ENCODE results near the gene SPANXA2.
"Not testable (repeated sequence)": the region's sequence is repeated elsewhere in the genome, so short reads cannot be mapped to it uniquely, and the experiment has no call there.

Gene SPANXA2, protein sequence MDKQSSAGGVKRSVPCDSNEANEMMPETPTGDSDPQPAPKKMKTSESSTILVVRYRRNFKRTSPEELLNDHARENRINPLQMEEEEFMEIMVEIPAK

DNA sequence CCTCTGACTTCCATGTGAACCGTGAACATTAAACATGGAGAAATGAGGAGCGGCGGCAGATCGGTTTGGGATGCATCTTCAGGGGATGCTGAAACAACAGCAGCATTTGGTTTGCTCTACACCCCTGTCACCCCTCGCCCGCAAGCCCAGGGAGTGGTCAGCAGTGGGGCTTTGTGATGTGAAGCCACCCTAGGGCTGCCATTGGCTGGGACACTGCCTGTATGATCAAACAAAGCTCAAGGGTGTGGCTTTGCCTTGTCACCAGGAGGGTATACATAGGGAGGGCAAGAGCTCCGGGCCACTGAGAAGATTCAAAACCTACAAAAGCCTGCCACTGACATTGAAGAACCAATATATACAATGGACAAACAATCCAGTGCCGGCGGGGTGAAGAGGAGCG, at the start of gene SPANXA2:
SPANXA2 (plus strand) TSS at position 301 of the 400 bp plus-strand sequence; CDS start at position 361, 60 bp downstream.
- not testable (repeated sequence) for H3K9ac ChIP-seq, H3K27ac ChIP-seq, H3K27me3 ChIP-seq, H3K4me3 ChIP-seq, H3K9me3 ChIP-seq, H3K4me1 ChIP-seq, H3K4me2 ChIP-seq, H3K36me3 ChIP-seq, H4K20me1 ChIP-seq

DNA sequence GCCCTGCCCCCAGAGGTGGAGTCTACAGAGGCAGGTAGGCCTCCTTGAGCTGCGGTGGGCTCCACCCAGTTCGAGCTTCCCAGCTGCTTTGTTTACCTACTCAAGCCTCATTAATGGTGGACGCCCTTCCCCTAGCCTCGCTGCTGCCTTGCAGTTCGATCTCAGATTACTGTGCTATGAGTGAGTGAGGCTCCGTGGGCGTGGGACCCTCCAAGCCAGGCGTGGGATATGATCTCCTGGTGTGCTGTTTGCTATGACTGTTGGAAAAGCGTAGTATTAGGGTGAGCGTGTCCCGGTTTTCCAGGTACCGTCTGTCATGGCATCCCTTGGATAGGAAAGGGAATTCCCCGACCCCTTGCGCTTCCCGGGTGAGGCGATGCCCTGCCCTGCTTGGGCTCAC, 47.0 kb upstream of the SPANXA2 start:
- not testable (repeated sequence) for H3K4me3 ChIP-seq, H3K27ac ChIP-seq, H3K4me1 ChIP-seq, H4K20me1 ChIP-seq, H3K36me3 ChIP-seq, H3K4me2 ChIP-seq, H3K9ac ChIP-seq, H3K27me3 ChIP-seq, H3K9me3 ChIP-seq

DNA sequence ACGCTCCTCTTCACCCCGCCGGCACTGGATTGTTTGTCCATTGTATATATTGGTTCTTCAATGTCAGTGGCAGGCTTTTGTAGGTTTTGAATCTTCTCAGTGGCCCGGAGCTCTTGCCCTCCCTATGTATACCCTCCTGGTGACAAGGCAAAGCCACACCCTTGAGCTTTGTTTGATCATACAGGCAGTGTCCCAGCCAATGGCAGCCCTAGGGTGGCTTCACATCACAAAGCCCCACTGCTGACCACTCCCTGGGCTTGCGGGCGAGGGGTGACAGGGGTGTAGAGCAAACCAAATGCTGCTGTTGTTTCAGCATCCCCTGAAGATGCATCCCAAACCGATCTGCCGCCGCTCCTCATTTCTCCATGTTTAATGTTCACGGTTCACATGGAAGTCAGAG, 4.9 kb upstream of the SPANXA2 start, which contains the start of gene SPANXA1:
SPANXA1 (minus strand) TSS at position 101 of the 400 bp plus-strand sequence; CDS start at position 41, 60 bp downstream.
- not testable (repeated sequence) for H3K4me3 ChIP-seq, H3K27ac ChIP-seq, H4K20me1 ChIP-seq, H3K4me1 ChIP-seq, H3K36me3 ChIP-seq, H3K9me3 ChIP-seq, H3K9ac ChIP-seq, H3K27me3 ChIP-seq, H3K4me2 ChIP-seq

DNA sequence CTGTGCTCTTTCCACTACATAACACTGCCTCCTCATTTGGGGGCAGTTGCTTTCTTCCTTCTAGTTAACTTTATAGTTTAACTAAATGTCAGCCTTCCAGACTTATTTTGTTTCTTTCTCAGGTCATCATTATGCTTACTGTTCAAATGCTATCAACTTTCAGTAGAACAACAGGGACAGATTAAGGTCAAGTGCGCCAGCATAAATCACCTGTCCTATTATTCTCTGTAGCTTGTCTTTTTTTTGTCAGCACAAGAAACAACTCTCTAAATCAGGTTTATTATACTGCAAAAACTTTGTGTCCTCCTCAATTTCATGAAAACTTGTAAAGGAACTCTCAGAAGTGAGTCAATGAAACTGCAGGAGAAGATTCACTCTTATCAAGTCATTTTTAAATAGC, 19.6 kb downstream of the SPANXA2 start:
- H3K9ac ChIP-seq = no peak overlapping the region
- TF ChIP-seq Cebpa-rat (IDR thresholded peaks at IDR 0.05) = no peak
- no peaks in the 10 kb centered on the region for H3K9me3 ChIP-seq
- H3K36me3 ChIP-seq = no peaks in the 10 kb centered on the region
- H3K27me3 ChIP-seq = peaks cover 87% of the 10 kb centered on the region
- H4K20me1 ChIP-seq = no peaks in the 10 kb centered on the region
- no peaks in the 10 kb centered on the region for H3K4me1 ChIP-seq
- H3K4me2 ChIP-seq = no peak overlapping the region
- H3K27ac ChIP-seq = no peak overlapping the region
- no peak overlapping the region for H3K4me3 ChIP-seq

DNA sequence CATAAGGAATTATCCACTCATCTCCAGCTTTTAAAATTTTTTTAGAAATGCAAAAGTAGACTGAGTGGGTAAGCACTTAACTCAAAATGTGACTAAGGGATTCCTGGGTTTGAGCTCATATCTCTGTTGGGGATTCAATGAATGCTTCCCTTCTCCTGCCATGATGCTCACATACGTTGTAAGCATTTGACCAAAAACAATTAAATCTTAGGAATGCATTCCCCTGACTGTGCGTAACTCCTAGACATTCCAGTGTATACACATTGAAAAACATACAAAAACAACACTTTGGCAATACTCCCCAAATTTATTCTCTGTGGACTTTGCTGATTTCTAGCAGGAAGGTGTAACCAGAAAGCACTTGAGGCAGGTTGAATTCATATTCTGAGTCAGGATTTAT, 29.8 kb downstream of the SPANXA2 start:
- no peak overlapping the region for H3K4me2 ChIP-seq
- peaks cover 84% of the 10 kb centered on the region for H3K27me3 ChIP-seq
- no peak for TF ChIP-seq Cebpa-rat (IDR thresholded peaks at IDR 0.05)
- no peaks in the 10 kb centered on the region for H3K36me3 ChIP-seq
- no peak overlapping the region for H3K27ac ChIP-seq
- H3K9ac ChIP-seq = no peak overlapping the region
- no peaks in the 10 kb centered on the region for H3K4me1 ChIP-seq
- no peak overlapping the region for H3K4me3 ChIP-seq
- no peaks in the 10 kb centered on the region for H4K20me1 ChIP-seq
- H3K9me3 ChIP-seq = no peaks in the 10 kb centered on the region

DNA sequence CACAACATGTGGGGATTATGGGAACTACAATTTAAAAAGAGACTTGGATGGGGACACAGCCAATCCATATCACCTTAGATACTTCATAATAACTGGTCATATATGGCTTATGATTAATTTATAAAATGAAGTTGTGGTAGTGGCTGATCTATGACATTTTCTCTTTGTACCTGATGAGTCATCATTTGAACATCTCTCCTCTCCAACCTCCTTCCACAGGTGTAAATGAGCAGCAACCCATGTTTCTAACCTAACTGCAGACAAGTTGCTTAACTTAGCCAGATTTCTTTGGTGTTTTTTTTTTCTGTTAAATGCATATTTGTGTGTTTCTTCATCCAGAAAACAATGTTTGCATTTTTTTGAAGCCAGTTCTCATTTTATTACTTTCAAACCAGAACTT, 42.6 kb downstream of the SPANXA2 start:
- Histone ChIP-seq H3K36me3 (no peaks in the 10 kb centered on the region), H3K9ac (no peak overlapping the region), H3K27me3 (peaks cover 75% of the 10 kb centered on the region), H3K27ac (no peak overlapping the region), H3K9me3 (peaks cover 16% of the 10 kb centered on the region), H4K20me1 (no peaks in the 10 kb centered on the region), H3K4me3 (no peak overlapping the region), H3K4me1 (no peaks in the 10 kb centered on the region), H3K4me2 (no peak overlapping the region)
- no peak for TF ChIP-seq Cebpa-rat (IDR thresholded peaks at IDR 0.05)

DNA sequence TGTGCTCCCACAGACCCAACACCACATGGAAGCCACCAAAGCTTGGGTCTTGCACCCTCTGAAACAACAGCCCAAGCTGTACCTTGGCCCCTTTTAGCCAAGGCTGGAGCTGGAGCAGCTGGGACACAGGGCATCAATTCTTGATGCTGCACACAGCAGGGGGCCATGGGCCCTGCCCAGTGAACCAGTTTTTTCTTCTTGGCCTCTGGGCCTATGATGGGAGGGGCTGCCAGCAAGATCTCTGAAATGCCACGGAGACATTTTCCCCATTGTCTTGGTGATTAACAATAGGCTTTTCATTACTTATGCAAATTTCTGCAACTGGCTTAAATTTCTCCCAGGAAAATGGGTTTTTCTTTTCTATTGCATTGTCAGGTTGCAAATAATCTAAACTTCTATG, 49.0 kb downstream of the SPANXA2 start:
- Histone ChIP-seq H4K20me1 (no peaks in the 10 kb centered on the region), H3K9ac (no peak overlapping the region), H3K4me3 (no peak overlapping the region), H3K36me3 (no peaks in the 10 kb centered on the region), H3K27me3 (peaks cover 75% of the 10 kb centered on the region), H3K9me3 (no peaks in the 10 kb centered on the region; the same call in 1 of the 2 replicates), H3K27ac (no peak overlapping the region), H3K4me1 (no peaks in the 10 kb centered on the region), H3K4me2 (no peak overlapping the region)
- TF ChIP-seq Cebpa-rat (IDR thresholded peaks at IDR 0.05) = no peak
